GM21529 (cell line): ENCODE measurements around the gene KRTAP10-4.
"Not testable (repeated sequence)": the region's sequence is repeated elsewhere in the genome, so short reads cannot be mapped to it uniquely, and the experiment has no call there.

ENCODE experiments used
- ATAC-seq: cut with Tn5 transposase; IDR thresholded peaks from one replicate; pipeline ENCODE4 v1.9.1; 2021; ENCODE audit not compliant: unreplicated experiment

Gene KRTAP10-4

GRCh38 chr21:44596068-44596725, 22.7 kb downstream of the KRTAP10-4 start:
- ATAC-seq, result no peak

- no peak for ATAC-seq
Measured at GRCh38 chr21:44598061-44598460, 24.5 kb downstream of the KRTAP10-4 start.

DNA sequence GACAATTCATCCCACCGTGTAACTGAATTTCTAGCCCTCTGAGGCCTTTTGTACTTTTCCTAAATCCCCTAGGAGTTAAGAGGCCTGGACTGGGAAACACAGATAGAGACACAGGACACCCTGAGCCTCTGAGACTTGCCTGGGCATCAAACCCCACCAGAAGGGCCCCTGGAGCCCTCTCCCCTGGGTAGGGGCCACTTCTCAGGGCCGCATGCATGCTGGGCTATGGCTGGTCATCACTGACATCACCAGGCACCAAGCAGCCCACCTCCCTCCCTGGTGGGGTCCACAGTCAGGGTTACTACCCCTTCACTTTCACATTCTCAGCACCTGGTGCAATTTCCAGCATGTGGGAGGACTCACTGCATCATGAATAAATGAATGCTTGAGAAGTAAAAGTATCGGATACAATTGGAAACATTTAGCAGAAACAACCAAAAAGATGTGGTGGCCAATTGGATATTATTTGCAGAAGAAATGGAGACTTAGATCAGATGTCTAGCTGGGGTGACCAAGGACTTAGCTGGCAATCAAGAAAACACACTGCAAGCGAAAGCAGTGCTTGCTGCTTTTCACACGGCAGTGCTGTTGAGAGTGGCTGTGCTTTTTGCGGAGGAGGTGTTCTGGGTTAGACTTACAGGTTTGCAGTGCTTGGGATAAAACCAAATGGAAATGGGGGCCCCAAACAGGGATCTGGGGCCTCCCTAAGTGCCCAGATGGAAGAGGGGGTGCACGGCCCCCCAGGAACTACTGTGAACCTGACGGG, 25.9 kb downstream of the KRTAP10-4 start:
- ATAC-seq, result no peak

DNA sequence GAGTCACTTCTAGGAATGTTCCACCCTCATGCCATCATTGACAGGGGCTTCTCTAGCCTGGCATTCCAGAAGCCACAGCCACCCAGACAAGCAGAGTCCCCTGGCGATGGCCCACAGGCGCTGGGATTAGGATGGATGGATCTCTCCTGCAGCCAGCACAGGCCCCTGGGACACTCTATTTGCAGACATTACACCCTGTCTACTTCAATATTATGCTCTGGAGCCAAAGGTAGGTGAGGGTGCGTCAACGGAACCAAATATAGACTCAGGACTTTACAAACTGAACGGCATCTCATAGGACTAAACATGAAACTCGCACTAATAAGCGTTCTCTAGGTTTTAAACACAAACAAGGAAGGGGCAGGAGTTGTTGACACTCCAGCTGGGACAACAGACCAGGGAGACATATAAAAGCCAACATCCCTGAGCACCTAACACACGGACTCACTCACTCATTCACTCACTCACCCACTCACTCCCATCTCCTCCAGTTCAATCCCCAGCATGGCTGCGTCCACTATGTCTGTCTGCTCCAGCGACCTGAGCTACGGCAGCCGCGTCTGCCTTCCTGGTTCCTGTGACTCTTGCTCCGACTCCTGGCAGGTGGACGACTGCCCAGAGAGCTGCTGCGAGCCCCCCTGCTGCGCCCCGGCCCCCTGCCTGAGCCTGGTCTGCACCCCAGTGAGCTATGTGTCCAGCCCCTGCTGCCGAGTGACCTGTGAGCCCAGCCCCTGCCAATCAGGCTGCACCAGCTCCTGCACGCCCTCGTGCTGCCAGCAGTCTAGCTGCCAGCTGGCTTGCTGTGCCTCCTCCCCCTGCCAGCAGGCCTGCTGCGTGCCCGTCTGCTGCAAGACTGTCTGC, 26.8 kb downstream of the KRTAP10-4 start, which contains the start of gene KRTAP10-7:
KRTAP10-7 (plus strand) TSS at position 480 of the 861 bp plus-strand sequence; CDS start at position 505, 25 bp downstream.
- not testable (repeated sequence) for ATAC-seq

DNA sequence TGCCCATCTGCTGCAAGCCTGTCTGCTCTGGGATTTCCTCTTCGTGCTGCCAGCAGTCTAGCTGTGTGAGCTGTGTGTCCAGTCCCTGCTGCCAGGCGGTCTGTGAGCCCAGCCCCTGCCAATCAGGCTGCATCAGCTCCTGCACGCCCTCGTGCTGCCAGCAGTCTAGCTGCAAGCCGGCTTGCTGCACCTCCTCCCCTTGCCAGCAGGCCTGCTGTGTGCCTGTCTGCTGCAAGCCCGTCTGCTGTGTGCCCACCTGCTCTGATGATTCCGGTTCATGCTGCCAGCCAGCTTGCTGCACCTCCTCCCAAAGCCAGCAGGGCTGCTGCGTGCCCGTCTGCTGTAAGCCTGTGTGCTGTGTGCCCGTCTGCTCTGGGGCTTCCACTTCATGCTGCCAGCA, 27.6 kb downstream of the KRTAP10-4 start:
- ATAC-seq, result not testable (repeated sequence)

GRCh38 chr21:44601596-44602462, 28.3 kb downstream of the KRTAP10-4 start:
- no peak for ATAC-seq

GRCh38 chr21:44602463-44602850, 28.9 kb downstream of the KRTAP10-4 start:
- ATAC-seq, result no peak

DNA sequence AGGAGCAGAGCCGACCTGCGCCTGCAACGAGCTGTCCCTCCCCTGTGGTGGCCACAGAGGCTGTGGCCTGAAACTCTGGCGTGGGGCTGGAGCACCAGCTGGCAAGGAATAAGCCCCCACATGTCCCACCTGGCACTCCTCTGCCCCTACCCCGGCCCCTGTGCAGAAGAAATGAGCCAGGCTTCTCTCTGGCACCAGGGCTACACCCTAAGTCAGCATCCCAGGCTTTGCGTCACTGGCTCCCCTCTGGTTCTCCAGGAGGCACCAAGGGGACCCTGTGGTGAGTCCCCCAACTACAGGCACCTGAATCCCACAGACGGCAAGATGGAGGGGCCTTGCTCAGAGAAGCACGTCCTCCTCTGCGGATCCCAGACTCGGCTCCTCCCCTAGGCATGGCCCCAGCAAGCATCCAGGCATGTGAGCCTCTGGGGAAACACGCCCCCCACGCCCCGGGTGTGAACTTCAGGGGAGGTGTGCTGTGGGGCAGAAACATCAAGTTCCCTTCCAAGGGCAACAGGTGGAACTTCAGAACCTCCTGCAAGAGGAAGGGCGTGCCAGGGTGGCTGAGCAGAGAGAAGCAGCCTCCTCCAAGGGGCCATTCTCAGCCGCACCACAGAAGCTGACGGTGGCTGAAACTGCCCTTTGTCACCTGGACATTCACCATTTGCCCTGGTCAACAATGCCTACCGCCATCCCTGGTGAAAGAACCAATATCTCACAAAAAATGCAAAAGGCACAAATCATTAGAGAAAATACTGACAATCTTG, 29.8 kb downstream of the KRTAP10-4 start:
- ATAC-seq, result no peak

GRCh38 chr21:44603911-44604310, 30.4 kb downstream of the KRTAP10-4 start:
- no peak for ATAC-seq

GRCh38 chr21:44606495-44606894, 33.0 kb downstream of the KRTAP10-4 start:
- no peak for ATAC-seq

DNA sequence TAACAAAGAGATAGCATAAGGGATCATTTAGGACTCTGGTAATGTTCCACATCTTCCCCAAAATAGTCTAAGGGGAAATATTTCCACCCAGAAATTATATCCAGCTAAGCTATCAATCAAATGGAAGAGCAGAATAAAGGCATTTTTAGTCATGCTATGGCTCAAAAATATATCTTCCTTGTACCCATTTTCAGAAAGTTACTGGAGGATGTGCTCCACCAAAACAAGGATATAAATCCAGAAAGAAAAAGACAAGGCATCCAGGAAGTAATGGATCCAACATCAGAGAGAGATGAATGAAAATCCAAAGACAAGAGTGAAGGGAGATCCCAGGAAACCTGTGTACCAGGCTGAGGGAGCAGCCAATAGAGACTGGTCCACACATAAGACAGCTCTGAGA, 35.7 kb downstream of the KRTAP10-4 start:
- ATAC-seq, result no peak

- not testable (repeated sequence) for ATAC-seq
Measured at GRCh38 chr21:44610157-44610843, 36.8 kb downstream of the KRTAP10-4 start.

DNA sequence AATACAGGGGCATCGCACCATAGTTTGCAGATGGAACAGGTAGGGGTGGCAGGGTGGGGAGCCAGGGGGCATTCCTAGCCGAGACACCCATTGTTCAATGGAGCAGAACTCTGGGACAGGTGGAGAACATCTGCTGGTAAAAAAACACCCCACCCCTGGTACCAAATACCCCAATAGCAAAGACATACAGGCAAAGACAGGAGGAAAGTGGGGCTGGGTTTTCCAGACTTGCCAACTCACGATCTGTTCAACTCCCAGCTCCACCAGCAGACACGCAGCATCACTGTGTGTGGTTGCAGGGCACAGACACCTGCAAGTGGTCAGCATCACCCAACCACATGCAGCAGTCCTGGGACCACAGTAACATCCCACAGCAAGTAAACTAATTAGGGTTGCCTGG, 38.0 kb downstream of the KRTAP10-4 start:
- ATAC-seq, result no peak

DNA sequence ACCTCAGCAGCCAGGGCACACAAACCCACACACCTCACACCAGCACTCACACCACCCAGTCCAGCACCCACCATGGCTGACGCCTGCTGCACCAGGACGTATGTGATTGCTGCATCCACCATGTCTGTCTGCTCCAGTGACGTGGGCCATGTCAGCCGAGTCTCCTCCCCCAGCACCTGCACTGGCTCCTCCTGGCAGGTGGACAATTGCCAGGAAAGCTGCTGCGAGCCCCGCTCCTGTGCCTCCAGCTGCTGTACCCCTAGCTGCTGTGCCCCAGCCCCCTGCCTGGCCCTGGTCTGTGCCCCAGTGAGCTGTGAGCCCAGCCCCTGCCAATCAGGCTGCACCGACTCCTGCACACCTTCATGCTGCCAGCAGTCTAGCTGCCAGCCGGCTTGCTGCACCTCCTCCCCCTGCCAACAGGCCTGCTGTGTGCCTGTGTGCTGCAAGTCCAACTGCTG, 38.5 kb downstream of the KRTAP10-4 start, which contains the start of gene KRTAP10-8:
KRTAP10-8 (plus strand) TSS at position 51 of the 458 bp plus-strand sequence; CDS start at position 73, 22 bp downstream.
- no peak for ATAC-seq

DNA sequence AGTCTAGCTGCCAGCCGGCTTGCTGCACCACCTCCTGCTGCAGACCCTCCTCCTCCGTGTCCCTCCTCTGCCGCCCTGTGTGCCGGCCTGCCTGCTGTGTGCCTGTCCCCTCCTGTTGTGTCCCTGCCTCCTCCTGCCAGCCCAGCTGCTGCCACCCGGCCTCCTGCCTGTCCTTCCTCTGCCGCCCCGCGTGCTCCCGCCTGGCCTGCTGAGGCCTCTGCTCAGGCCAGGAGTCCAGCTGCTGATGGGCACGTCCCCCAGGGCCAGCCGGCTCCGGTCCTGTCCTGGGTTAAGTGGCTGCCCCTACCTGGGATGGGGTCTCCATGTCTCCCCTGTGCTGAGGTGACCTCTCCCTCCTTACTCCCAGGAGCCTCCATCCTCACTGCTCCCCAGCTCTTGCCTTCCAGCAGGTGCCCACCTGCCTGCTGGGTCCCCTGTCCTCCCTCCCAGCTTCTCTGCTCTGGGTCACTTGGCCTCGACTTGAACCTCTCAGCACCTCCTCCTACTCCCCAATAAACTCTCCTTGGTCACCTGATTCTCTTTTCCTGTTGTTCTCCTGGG, 39.2 kb downstream of the KRTAP10-4 start:
- no peak for ATAC-seq

DNA sequence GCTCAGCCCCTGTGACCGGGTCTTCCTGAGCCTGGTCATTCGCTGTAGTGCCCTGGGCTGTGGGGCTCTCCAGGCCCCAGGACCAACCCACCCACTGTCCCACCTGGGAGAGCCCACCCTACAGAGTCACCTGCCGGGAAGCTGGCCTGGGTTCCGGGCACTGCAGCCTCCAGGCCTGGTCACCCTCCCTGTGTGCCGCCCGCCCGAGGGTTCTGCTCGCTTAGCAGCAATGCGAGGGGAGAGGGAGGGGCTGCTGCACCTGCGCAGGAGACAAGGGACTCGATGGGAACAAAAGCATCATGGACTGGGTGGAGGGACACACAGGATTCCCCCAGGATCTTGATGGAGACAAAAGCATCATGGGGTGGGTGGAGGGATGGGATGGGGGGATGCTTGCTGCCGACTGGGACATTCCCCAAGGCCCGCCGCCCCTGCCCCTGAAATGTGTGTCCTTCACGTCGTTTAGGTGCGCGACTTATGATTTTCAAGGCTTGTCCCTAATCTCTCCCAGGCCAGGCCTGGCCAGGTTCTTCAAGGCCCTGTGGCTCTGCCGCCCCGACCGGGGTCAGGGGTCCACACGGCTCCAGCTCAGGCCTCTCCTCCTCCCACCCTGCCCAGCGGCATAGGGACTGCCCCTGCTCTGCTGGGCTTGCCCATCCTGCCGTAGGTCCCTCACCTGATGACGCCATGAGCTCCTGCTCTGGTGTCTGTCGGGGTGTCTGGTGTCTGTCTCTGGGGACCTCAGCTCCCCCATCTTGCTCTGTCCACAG, 40.0 kb downstream of the KRTAP10-4 start:
- no peak for ATAC-seq

GRCh38 chr21:44614161-44614631, 40.7 kb downstream of the KRTAP10-4 start:
- ATAC-seq, result no peak

- no peak for ATAC-seq
Measured at GRCh38 chr21:44614961-44615391, 41.4 kb downstream of the KRTAP10-4 start.
